MV-4-11 (cell line): ENCODE data around the gene ETS1.

ENCODE experiments used
- DNase-seq: peaks from one replicate; lab custom pipeline; 2025; lab: John Stamatoyannopoulos, UW

The ETS1 gene

DNA sequence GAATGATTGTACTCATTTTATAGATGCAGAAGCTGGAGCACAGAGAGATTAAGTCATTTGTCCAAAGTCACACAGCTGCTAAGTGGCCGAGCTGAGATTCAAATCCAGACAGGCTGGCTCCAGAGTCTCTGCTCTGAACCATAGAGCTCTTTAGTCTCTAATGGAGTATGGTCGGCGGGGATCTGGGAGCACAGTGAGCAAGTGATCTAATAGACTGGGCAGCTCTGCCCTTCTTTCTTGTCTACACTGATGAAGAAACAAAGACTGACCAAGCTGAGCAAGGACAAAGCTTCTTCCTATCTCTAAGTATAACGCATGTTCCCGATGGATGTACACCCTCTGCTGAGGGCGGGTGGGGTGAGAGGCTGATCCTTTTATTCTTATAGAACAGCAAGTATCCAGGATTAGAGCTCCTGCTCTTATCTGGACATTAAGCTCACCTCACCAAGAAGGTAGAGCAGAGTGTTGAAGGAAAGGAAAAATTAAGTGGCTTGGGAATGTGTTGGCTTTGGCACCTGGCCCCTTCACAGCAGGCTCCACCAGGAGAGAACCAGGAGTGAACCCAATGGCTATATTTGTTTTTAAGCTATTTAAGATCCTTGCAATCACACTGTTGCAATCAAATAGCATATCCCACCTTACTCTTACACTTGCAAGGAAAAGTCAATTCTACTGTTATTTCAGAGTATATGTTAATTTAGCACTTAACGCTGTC lies 68.7 kb downstream of the ETS1 start:
- DNase-seq: no peak

DNA sequence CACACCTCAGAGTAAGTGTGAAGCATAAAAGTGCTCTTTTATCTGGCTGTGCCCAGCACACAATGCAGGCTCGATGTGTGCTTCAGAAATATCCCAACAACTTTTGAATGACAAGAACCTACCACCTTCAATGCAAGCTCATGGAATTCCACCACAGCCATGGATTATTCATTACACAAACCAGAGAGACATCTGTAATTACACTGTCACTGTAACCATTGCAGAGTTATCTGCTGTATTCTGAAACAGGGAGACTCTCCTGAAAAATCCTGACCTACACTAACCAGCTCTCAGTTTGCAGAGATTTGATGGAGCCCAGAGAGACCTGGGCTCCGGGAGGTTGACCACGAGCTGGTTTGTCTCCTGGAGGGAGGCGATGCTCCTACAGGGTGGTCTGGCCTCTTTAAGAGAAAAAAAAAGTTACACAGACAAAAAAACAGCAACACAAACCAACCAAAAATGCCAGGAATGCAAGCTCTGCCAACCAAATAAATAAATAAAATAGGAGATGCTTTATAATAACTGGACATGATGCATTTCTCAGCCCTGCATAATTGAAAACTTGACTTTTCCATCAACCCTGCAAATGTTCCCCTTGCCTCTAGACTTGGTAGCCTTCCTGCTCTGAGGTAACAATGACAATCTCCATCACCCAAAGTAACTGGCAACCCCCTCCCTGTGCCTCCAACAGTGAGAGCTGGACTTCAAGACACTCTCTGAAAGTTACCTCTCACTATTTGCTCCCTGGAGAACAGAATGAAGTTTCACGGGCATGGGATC lies 69.7 kb downstream of the ETS1 start:
- DNase-seq: no peak

DNA sequence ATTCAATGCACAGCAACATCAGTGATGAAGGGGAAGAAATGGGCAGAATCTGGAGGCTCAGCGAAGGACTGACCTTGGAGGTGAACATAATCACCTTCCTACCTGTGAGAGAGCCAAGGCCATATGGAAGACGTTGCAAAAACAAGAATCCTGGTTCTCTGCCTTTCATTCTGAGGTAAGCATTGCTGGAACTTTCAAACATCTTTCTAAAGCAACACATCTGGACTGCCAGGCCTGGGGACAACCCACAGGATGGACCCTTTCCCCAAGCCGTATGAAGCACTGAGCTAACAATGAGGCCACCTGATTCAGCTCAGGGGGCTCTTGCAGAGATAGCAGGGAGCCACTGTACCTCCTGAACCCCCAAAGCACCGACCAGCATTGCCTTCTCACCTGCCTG lies 70.5 kb downstream of the ETS1 start:
- DNase-seq: no peak

DNA sequence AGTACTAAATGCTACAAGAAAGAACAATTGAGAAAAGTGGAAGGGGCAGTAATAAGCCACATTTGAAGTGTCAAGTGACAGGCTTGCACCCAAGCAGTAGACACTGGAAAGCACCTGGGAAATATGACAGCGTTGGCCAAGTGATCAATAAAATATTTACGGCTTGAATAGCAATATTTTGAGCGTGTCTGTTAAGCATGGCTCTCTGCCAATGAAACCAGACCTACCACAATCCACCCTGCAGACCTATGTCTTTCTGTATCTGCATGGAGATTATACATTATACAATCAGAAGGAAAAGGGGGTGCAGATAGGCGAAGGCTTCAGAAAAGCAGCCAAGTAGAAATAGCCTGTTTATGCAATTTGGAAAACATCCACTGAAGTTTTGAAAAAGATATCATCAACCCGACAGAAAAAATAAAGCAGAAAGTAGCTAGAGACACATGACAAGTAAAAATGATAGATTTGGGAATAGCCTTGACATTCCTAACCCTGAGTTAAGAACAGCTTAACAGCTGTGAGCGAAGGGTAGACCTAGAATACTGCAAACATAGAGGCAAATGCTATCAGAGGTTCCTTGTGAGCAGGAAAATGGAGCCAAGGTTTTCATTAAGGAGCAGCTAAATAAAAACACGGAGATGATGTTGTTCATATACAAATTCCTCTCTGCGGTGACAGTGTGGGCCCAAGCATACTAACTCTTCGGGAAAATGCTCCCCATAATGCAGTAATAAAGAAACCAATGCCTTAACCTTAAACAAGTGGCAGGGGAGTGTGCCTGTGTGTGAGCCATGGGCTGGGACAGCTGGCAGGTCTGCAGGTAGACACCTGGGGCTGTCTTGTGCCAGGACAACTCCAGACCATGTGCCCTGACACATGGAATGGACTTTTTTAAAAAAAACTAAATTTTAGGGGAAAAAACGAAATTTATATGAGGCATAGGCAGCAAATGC lies 71.3 kb downstream of the ETS1 start:
- no peak for DNase-seq

- no peak for DNase-seq
These were observed 72.3 kb downstream of the ETS1 start for GRCh38 chr11:128515086-128515485.

DNA sequence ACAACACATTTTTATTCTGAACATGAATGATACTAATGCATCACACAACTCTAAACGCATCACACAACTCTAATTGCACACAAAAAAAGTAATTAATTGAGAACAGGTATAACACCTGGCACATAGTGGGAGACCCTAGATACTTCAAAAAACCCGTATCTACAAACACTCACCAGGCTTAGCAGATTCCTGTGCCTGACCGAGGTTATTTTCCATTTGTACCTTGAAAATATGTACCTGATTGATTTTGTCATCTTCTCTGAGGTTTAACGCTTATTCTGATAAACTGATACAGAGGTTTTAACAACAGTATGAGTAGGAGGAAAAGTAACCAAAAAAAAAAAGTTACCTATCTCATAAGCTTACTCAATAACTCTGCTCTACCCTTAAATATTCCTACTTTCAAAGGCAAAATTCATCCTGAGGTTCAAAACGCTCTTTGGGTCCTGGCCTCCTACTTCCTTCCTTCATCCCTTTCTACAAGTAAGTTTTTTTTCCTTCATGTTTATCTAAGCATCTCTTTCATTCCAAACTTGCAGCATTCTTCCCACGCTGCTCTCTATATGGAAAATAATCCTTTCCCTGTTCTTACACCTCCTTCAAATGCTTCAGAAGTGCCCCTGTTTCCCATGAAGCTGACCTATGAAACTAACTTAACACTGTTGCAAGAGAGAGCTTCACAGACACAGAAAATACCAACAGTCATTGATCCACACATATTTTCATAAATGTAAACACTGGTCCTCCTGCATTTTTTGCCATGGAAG lies 73.3 kb downstream of the ETS1 start:
- DNase-seq: no peak

DNA sequence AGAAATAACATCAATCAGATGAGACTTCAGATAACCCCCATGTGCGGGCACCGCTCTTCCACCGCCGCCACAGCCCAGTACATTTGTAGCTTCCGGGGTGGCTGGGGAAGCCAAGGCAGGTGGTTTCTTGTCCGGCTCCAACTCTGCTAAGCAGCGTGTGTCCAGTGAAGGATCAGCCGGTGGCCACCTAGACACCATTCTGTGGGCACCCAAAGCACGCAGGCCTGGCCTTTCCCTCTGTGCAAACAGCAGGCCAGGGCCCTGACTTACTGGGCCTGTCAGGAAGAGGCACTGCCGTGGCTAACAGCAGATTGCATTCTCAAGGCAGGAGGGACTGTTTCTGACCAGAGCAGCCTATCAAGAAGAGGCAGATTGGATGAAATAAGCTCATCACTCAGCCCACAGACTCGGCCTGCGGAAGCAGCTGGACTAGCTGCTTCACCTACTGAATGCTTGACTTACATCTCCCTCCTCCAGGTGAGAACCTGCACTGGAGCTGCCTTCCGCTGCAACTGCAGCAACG lies 74.8 kb downstream of the ETS1 start:
- DNase-seq: no peak

GRCh38 chr11:128511712-128512111 lies 75.6 kb downstream of the ETS1 start:
- no peak for DNase-seq

DNA sequence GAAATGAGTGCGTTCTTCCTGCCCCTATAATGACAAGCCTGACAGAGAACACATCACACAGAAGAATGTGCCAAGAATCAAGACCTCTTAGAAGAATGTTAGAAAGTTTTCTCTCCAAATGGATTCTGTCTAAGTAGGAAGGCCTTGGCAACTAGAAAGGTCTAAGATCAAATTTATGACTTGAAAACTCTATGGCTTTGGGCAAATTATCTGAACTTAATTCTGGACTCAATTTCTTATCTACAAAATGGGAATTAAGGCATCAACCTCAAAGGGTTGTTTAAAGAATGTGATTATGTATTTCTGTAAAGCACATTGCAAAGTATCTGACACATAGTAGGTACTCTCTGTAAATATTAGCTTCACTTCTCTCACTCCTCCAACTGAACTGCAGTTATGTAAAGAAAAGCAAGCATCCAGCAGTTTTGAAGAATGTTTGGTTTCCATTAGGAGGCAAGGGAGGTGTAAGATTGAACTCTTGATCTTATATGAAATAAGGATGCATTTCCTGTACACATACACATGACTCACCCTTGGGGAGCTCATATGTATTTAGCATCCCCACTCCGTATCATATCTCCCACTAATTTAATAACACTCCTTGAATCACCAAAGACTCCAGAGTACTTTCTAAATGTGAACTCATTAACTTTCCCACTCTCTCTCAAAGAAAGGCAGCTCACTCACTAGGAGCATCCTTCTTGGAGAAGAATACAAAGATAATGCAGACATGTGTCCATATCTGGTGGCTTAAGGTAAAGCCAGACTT lies 77.6 kb downstream of the ETS1 start:
- DNase-seq: no peak

GRCh38 chr11:128508770-128509510 lies 78.4 kb downstream of the ETS1 start:
- no peak for DNase-seq

DNA sequence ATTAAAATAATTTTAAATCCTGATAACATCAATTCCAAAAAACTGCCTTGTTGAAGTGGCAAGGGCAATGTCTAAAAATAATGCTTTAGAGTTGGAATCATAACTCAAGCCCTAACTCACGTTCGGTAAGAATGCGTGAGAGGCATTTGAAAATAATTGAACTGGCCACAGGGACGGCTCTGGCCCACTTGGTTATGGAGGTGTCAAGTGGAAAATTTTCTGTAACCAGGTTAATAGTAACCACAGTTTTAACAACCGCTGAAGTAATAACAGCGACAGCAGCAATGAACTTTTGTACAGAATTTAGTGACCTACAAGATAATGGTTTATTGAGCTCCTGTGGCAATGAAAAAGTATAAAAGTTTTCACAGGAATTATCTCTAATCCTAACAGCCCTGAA lies 79.4 kb downstream of the ETS1 start:
- DNase-seq: no peak

DNA sequence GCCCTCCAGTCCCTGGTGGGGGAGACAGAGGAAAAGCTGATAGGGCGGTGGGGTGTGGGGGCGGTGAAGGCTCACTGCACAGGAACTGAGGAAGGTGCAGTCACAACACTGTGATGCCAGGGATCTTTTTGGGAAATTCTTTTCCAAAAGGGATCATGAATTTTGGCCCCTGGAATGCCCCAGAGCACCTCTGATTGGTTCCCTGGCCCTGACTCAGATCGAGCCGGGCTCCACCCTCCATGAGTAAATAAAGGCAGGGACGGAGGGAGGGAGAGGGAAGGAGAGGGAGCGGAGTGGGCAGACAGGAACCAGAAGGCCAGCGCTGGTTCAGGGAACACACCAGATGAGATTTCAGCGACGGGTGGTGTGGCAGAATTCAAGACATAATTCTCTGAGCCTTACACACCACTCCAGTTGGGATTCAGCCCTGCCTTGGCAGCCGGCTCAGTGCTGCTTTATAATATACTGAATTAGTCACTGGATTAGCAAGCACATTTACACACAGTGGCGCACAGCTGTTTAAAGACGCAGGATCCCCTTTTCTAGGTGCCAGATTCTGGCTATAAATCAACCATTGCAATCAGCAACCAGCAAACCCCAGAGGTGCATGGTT lies 80.3 kb downstream of the ETS1 start:
- DNase-seq: peak; percentile 55

- no peak for DNase-seq
These were observed 81.0 kb downstream of the ETS1 start for GRCh38 chr11:128506356-128506755.

GRCh38 chr11:128505449-128506065 lies 81.8 kb downstream of the ETS1 start:
- DNase-seq: no peak

GRCh38 chr11:128504486-128504885 lies 82.9 kb downstream of the ETS1 start:
- DNase-seq: no peak

- no peak for DNase-seq
These were observed 83.9 kb downstream of the ETS1 start for GRCh38 chr11:128503245-128503991.

- DNase-seq: no peak
These were observed 84.6 kb downstream of the ETS1 start for GRCh38 chr11:128502726-128503125.
